ENCODE results near the gene JOSD1. TPM values are rescaled to one million over a fixed set of nuclear protein-coding genes. Genes with fewer than 3 reads are reported as not detected.

JOSD1 gene
- total and polyA plus RNA-seq, 3 donors from 2014 or later = 40.9 to 91.0 (median 70.3) TPM

GRCh38 chr22:38740116-38740723, 39.5 kb upstream of the JOSD1 start:
- no peaks in the 10 kb centered on the region for H3K4me1 ChIP-seq
- no peak overlapping the region for H3K4me3 ChIP-seq
- 86 to 89% methylated on average over 7 to 15 of the region's 15 CpGs for WGBS, 2 donors
- DNase-seq = no peak
- no peaks in the 10 kb centered on the region for H3K36me3 ChIP-seq (ENCODE audit: low read depth, missing control alignments)
- TF ChIP-seq, protein P1, sequence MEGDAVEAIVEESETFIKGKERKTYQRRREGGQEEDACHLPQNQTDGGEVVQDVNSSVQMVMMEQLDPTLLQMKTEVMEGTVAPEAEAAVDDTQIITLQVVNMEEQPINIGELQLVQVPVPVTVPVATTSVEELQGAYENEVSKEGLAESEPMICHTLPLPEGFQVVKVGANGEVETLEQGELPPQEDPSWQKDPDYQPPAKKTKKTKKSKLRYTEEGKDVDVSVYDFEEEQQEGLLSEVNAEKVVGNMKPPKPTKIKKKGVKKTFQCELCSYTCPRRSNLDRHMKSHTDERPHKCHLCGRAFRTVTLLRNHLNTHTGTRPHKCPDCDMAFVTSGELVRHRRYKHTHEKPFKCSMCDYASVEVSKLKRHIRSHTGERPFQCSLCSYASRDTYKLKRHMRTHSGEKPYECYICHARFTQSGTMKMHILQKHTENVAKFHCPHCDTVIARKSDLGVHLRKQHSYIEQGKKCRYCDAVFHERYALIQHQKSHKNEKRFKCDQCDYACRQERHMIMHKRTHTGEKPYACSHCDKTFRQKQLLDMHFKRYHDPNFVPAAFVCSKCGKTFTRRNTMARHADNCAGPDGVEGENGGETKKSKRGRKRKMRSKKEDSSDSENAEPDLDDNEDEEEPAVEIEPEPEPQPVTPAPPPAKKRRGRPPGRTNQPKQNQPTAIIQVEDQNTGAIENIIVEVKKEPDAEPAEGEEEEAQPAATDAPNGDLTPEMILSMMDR (IDR thresholded peaks at IDR 0.05) = no peak
- TF ChIP-seq POLR2A (IDR thresholded peaks at IDR 0.05) = no peak
- H3K27me3 ChIP-seq = no peaks in the 10 kb centered on the region
- no peaks in the 10 kb centered on the region for H3K9me3 ChIP-seq
- no peak overlapping the region for H3K27ac ChIP-seq
- intact Hi-C loops (cut with DNase I; ENCODE audit: low total_unique reads) = no loop called here

- Histone ChIP-seq H3K9me3 (no peaks in the 10 kb centered on the region), H3K36me3 (ENCODE audit: low read depth, missing control alignments) (no peaks in the 10 kb centered on the region), H3K4me1 (no peaks in the 10 kb centered on the region), H3K27ac (no peak overlapping the region), H3K4me3 (no peak overlapping the region), H3K27me3 (no peaks in the 10 kb centered on the region)
- intact Hi-C loops (cut with DNase I; ENCODE audit: low total_unique reads) = no loop called here
- DNase-seq = no peak
- 90% methylated on average over 18 of the region's 20 CpGs; no CpG with 5 or more reads in 1 of the 2 donors for WGBS, 2 donors
- TF ChIP-seq POLR2A (IDR thresholded peaks at IDR 0.05) = no peak
- TF ChIP-seq, protein P1 (IDR thresholded peaks at IDR 0.05) = no peak
Measured at GRCh38 chr22:38739300-38740055, 38.7 kb upstream of the JOSD1 start.

GRCh38 chr22:38738475-38739070, 37.8 kb upstream of the JOSD1 start:
- 92 to 98% methylated on average over 13 to 18 of the region's 18 CpGs for WGBS, 2 donors
- Histone ChIP-seq H3K27me3 (no peaks in the 10 kb centered on the region), H3K4me1 (no peaks in the 10 kb centered on the region), H3K4me3 (no peak overlapping the region), H3K27ac (no peak overlapping the region), H3K36me3 (ENCODE audit: low read depth, missing control alignments) (no peaks in the 10 kb centered on the region), H3K9me3 (no peaks in the 10 kb centered on the region)
- intact Hi-C loops (cut with DNase I; ENCODE audit: low total_unique reads) = no loop called here
- TF ChIP-seq, protein P1 (IDR thresholded peaks at IDR 0.05) = no peak
- TF ChIP-seq POLR2A (IDR thresholded peaks at IDR 0.05) = no peak
- no peak for DNase-seq

- no peak overlapping the region for H3K27ac ChIP-seq
- intact Hi-C loops (cut with DNase I; ENCODE audit: low total_unique reads) = no loop called here
- no peaks in the 10 kb centered on the region for H3K27me3 ChIP-seq
- no peaks in the 10 kb centered on the region for H3K9me3 ChIP-seq
- H3K4me1 ChIP-seq = peaks cover 4% of the 10 kb centered on the region
- H3K4me3 ChIP-seq = no peak overlapping the region
- 85 to 86% methylated on average over 21 of the region's 21 CpGs for WGBS, 2 donors
- no peak for DNase-seq
- TF ChIP-seq, protein P1 (IDR thresholded peaks at IDR 0.05) = no peak
- no peak for TF ChIP-seq POLR2A (IDR thresholded peaks at IDR 0.05)
- H3K36me3 ChIP-seq (ENCODE audit: low read depth, missing control alignments) = no peaks in the 10 kb centered on the region
Measured at GRCh38 chr22:38737302-38738060, 36.7 kb upstream of the JOSD1 start.

All from testis (tissue), 3 donors.